ENCODE measurements around the gene SLC5A4.
"Not testable (repeated sequence)": the region's sequence is repeated elsewhere in the genome, so short reads cannot be mapped to it uniquely, and the experiment has no call there.

The SLC5A4 gene

DNA sequence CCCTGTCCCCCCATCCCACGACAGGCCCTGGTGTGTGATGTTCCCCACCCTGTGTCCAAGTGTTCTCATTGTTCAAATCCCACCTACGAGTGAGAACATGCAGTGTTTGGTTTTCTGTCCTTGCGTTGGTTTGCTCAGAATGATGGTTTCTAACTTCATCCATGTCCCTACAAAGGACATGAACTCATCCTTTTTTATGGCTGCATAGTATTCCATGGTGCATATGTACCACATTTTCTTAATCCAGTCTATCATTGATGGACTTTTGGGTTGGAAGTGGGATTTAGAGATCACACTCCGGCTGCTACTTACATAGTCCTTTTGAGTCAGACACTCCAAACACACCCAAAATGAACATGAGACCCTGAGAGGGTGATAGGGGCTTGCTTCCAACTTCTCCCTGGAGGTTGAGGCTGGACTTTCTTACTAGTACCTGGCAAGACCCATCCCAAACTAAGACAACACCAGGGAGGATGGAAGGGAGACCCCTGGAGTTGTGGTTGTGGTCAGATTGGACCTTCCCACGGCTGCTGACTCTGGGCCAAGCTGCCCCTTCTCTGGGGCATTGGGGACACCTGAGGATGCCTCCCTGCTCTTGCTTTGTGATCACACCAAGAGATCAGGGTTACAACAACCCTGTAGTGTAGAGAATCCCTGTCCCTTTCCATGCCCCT is 57.5 kb downstream of the SLC5A4 start:
- DNase-seq, result not testable (repeated sequence)

DNA sequence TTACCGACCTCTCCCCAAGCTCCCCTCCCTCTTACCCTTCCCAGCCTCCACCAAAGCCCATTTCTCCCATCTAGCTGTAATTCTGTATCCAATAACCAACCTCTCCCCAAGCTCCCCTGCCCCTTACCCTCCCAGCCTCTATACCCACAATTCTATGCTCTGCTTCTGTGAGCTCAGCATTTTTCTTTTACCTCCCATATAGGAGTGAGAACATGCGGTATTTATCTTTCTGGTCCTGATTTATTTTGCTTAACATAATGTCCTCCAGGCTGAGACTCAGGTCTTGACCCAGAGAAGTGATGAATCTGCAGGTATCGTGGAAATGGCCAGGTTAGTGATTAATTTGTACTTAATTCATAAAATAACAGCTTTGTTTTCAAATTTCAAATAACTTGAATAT is 59.2 kb downstream of the SLC5A4 start:
- DNase-seq, result not testable (repeated sequence)

DNA sequence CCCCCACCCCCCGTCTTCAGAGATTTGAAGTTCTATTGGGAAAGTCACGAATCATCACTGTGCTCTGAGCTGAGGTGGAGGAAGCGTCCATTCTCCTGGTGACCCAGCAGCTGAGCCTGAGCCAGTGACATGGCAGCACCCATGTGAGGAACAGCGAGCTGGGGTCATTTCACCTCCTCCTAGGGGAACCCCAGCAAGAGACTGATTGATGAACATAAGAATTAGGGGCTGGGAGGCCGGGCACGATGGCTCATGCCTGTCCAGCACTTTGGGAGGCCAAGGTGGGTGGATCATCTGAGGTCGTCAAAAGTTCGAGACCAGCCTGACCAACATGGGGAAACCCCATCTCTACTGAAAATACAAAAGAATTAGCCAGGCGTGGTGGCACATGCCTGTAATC is 61.8 kb downstream of the SLC5A4 start:
- DNase-seq, result not testable (repeated sequence)

DNA sequence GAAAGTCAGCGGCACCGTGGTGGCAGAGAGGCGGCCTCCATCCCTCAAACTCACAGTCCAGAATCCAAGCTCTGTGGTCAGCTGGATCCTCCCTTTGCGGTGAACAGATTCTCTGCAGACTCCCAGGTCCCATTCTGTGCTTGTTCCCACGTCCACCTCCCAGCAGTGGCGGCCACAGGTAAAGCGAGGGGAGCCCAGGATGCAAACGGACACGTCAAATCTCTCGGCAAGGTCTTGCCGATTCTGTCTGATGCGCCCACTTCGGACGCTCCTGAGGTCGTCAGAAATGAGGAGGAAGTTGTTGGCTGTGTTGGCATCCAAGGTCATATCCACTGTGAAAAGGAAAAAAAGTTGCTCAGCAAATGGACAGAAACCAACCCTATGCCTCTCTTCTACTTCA is 64.1 kb downstream of the SLC5A4 start:
- DNase-seq, result not testable (repeated sequence)

DNA sequence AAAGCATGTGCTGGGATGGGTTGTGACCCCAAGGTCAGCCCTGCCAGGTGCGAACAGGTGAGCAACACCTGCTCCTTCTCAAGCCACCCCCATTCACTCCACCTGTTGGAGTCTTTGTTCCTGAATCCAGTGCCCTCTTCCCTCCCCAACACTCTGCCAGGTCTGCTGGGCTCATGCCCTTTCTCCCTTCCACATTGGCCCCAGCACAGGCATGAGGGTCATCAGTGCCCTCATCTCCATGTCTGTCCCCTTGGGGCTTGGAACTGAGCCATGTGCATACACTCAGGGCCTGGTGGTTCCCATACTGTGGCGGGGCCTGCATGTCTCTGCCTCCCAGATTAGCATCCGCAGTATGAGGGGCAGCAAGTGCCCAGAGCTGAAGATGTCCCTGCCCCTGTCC is 69.3 kb downstream of the SLC5A4 start:
- no peak for DNase-seq

DNA sequence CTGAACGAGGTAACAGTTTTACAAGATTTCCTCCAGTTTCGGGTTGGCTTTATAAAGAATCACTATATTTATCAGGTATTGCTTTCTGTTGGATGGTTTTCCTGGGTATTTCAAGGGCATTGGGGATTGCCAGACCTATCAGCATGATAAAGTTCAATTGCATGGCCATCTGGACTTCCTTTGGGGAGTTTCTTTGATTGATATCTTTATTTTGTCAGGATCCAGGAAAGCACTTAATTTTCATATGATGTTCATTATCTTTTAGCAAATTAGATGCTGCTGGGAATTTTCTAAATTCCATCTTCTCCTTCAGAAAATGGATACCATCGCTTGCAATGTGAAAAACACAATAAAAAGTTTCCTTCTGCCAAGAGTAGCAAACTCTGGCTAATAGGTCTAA is 71.5 kb downstream of the SLC5A4 start:
- DNase-seq, result no peak

DNA sequence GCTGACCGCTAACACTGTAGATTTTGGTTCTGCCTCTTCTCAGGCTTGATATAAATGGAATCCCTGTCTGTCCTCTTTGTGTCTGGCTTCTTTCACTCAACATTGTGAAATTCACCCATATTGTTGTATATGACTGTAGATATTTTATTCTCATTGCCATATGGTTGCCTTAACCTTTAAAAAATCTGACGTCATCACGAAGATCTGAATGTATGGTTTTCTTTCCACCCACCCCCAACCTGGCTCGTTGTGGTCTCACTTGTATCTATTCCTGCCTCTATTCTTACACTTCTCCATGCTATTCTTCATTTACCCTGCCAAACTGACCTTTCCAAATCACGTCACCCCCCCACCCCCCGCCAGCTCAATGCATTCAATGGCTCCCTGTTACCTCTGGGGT is 74.1 kb downstream of the SLC5A4 start:
- DNase-seq, result no peak

DNA sequence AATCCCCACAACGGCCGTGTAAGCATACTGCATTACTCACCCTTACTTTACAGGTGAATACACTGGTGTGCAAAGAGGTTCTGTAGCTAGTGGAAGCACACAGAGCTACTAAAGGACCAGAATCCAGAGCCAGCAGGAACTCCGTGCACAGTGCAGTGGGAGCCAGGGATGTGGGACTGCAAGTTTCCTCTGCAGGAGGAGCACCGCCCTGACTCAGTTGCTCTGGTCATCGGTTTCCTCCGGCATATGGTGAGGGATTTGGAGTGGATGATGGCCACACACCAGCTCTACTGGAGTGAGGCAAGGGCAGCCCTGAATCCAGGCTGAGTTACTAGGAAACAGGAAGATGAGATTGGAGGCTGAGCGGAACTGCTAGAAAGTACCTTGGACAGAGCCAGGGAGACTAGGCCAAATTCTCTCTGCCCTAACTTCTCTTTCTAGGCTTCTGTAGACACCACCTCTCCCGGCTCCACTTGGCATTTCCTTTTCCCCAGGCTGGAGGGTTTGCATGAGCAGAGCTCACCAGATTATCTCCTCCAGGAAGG is 77.9 kb downstream of the SLC5A4 start:
- DNase-seq, result peak; percentile 13

DNA sequence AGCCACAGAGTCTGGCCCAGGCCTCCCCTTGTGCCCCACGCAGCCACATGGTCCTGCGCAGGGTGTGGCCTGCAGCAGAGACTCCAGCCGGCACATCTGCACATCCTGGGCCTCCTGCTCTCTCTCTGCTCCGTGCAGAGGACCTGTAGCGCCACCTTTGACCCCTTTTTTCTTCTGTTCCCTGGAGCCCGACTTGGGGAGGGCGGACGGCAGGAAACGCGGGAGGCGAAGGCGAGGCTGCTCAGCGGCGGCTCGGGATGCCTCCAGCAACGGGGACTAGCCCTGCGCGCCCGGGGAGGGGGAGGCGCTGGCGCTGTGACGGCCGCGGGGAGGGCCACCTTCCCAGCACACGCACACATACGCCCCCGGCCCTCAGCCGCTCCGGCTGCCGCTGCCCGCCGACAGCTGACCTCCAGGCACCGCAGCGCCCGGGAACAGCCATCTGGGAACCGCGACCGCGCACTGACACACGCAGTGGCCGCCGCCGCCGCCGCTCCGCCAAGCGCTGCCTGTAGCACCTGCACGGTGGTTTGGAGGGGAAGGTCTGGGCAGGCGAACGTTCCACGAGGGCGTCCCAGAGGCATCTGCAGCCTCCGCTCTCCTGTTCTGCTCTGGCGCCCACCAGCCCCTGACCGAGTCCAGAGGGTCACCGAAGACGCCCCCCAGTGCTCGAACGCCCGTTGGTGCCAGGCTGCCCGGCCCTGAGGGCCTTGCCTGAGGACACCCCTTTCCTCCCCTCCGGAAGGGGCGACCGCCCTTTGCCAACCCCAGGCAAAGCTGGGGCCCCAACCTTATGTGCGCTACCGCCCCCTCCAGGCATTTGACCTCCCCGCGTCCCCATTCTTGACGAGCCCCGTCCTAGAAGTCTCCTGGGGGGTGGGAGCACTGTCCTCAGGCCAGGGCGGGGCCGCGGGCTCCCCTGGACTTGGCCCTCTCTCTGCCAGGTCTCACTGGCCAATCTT is 79.2 kb downstream of the SLC5A4 start:
- no peak for DNase-seq

DNA sequence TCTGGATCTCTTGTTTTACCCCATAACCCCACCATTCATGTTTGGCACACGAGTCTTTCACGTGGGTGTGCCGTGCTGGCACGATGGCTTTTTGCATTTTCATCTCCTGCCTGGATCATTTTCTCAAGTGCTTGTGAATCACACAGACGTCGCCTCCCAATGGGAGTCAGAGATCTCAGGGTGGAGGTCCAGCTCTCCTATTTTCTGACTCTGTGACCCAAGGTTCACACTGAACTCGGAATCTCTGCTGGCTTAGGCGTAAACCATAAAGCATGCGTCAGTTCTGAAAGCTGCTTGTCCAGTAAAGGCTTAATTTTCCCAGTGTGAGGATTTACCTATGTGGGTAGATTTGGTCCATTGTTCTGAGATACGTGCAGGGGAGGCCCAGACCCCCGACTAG is 80.0 kb downstream of the SLC5A4 start:
- no peak for DNase-seq

Data from hematopoietic multipotent progenitor cell treated with erythropoietin and hydrocortisone succinate and interleukin-3 and kit ligand, for 4 days (in vitro differentiated cells).